Stimulated activated CD8-positive, alpha-beta memory T cell treated with anti-CD3 and anti-CD28 coated beads, Interleukin-15, amount 100 ng/mL, for 48 hours (primary cell): ENCODE measurements around the gene SLC38A10.

Experiments
- DNase-seq, 2 donors: peaks; one replicate each; pipeline ENCODE4 v3.0.0-alpha.2; 2020; ENCODE audit warnings: low read depth in 2 of 2

SLC38A10 gene

DNA sequence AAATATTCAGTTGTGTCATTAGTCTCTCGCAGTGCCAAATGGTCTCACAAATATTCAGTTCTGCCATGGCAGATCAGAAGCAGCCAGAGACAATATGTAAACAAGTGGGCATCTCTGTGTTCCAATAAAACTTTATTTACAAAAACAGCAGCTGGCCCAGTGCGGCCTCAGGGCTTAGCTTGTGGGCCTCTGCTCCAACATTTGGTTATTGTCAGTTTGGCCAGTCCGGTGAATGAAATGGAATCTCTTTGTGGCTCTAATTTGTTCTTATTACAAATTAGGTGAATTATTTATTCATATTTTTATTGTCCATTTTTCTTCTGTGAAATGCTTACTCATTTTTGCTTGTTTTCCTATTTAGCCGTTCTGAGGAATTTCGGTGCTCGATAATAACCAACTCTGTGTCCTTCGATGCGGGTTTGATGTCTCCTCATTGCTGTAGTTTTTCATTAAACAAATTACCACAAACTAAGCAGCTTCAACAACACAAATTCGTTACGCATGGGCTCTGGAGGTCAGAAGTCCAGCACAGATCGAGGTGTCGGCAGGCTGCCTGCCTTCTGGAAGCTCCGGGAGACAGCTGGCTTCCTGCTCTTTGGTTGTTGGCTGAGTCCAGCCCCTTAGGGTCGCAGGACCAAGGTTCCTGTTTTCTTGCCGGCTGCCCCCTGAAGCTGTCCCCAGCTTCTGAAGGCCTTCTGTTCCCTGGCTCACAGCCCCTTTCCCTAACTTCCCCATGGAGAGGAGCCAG is 4.1 kb upstream of the SLC38A10 start:
- DNase-seq, result no peak

DNA sequence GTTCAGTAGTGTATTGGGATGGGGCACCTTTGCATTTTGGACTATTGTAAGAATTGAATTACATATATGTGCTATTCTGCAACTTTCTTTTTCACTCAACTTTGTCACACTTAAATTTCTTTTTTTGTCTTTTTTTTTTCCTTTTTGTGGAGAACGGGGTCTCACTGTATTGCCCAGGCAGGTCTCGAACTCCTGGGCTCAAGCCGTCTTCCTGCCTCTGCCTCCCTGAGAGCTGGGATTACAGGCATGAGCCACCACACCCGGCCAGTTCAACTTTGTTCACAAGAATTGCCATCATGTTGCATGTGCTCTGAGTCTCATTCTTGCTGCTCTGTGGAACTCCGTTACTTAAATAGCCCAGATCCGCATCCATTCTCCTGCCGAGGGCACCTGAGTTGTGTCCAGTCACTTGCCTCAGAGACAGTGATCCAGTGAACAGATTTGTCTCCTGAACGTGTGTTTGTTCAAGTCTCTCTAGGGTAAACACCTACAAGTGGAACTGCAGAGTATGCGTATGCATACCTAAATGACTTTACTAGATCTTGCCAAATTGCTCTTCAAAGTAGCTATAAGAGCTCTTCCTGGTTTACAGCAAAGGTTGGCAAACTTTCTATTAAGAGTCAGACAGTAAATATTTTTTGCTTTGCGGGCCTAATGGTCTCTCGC is 3.4 kb upstream of the SLC38A10 start:
- DNase-seq, result no peak

- DNase-seq, result peak in 1 of 2 donors; percentile 18
Measured at GRCh38 chr17:81295676-81296381, 722 bp upstream of the SLC38A10 start.

GRCh38 chr17:81294512-81295030 is 536 bp downstream of the SLC38A10 start:
- DNase-seq, result peak in 1 of 2 donors; percentile 4

DNA sequence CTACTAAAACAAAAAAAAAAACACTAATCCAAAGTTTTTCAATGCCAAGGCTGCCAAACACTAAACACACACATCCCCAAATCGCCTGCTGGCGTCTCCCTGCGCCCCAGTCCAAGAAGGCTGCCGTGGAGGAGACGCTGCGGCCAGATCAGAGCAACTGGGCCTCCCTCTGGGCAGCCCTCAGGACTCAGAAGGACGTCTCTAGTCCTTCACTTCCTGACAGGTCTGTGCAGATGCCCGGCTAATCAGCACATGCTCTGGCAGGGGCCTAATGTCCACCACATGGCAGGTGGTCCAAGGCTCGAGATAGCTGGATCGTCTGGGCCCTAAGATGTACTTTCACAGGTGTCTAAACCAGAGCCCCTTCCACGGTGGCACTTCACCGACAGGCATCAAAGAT is 2.7 kb downstream of the SLC38A10 start:
- no peak for DNase-seq

DNA sequence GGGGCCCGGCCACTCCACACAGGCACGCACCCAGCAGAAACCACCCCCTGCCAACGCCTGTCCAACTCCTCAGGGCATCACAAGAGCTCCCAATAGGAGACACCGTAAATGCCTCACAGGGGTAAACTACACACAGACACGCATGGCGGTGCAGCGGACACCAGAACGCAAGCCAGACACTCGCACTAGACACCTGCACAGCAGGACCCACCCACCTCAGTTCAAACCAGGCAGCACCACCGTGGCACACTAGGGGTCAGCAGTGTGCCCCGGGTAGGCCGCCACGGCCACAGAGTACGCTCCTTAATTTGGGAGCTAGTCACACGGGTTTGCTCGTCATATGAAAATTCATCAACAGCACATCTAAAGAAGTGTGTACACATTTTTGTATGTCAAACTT is 3.4 kb downstream of the SLC38A10 start:
- DNase-seq, result peak; percentile 56 to 58

GRCh38 chr17:81290230-81290629 is 4.9 kb downstream of the SLC38A10 start:
- no peak for DNase-seq

GRCh38 chr17:81289627-81290026 is 5.5 kb downstream of the SLC38A10 start:
- no peak for DNase-seq

DNA sequence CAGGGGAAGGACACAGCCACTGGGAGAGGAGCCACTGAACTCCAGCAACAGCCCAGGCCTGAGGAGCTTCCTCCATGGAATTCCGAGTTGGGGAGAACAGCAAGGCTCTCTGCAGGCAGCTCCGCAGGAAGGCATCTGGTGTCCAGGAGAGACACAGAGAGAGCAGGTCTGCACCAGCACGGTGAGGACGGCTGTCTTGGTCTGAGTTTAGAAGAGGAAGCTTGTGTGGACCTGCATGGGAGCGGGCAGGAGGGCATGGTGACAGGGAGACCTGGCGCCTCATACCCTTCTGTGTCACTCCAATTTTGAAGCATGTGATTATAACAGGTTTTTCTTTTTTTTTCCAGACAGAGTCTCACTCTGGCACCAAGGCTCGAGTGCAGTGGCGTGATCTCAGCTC is 6.4 kb downstream of the SLC38A10 start:
- DNase-seq, result no peak

GRCh38 chr17:81287741-81288430 is 7.2 kb downstream of the SLC38A10 start:
- DNase-seq, result no peak

GRCh38 chr17:81287152-81287551 is 8.0 kb downstream of the SLC38A10 start:
- DNase-seq, result no peak

DNA sequence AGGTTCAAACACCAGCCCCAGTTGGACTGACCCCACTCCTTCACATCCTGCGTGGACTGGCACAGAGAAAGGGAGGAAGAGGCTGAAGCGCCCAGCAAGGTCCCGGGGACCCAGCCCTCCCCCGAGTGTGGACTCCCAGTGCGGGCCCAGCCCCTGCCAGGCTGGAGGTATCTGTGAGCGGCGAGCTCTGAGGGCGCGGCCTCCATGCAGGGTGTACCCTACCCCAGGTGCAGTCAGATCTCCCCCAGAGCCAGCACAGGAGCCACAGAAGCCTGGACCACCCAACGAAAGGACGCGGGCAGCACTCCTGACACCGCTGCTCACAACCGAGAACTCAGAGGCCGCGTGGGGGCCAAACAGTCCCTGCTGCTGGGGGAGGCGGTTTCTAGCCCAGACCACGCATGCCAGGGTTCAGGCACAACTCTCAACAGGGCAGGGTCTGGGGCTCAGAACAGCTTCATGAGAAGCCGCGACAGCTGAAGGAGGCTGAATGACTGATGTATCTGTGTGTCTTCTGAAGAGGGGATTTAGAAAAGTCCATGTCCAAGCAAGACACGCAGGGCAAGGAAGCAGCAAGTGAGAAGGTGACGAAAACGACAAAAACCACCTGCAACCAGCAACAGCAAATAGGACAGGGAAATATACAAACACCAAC is 8.5 kb downstream of the SLC38A10 start:
- no peak for DNase-seq

DNA sequence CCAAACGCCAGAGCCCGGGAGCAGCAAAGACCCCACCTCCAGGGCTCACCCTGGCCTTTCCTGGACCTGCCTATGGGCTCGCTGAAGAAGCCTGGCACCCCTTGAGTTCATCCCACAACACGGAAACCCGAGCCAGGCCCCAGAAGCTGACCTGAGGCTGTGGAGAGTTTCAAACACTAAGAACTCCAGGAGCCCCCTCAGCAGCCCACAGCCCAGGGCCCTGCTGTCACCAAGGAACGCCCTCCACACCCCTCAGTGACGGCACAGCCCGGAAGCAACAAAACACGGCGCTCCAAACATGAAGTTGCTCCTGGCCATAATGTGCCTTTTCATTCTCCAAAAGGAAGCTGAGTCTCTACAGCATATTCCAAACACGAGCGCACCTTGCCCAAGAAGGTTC is 9.2 kb downstream of the SLC38A10 start:
- no peak for DNase-seq

- DNase-seq, result peak; percentile 51 to 61
Measured at GRCh38 chr17:81285179-81285878, 9.8 kb downstream of the SLC38A10 start.

DNA sequence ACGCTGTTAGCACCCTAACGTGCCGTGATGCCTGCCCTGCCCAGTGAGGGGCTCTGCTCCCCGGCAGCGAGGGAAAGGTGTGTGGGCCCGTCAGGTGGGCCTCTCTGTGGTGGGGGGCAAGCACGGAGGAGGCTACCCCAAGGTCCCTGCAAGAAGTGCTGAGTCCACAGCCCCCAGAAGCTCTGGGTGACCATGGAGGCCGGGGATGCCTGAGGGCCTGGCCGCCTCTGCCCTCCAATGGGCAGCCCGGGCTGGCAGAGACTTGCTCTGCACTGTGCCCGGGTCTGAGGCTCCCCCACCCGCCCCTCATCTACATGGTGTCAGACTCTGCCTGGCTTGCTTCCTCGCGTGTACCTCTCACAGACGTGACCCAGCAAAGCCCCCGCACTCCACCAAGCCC is 12.2 kb downstream of the SLC38A10 start:
- no peak for DNase-seq

DNA sequence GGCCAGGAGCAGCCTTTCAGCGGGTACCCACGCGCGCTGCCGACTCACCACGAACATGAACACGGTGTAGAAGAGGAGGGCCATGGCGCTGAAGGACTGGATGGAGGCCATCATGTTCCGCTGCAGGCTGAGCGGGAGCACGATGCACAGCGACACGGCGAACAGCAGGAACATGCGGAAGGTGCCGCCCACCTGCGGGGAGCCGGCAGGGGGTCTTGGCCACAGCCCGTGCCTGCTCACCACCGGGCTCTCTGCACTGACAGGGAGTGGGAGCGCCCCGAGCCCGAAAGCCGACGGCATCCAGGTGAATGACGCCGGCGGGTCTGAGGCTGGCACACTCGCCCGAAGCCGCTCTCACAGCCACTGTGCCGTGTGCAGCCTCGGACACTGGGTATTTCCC is 13.0 kb downstream of the SLC38A10 start:
- no peak for DNase-seq

GRCh38 chr17:81280571-81280970 is 14.5 kb downstream of the SLC38A10 start:
- DNase-seq, result no peak

DNA sequence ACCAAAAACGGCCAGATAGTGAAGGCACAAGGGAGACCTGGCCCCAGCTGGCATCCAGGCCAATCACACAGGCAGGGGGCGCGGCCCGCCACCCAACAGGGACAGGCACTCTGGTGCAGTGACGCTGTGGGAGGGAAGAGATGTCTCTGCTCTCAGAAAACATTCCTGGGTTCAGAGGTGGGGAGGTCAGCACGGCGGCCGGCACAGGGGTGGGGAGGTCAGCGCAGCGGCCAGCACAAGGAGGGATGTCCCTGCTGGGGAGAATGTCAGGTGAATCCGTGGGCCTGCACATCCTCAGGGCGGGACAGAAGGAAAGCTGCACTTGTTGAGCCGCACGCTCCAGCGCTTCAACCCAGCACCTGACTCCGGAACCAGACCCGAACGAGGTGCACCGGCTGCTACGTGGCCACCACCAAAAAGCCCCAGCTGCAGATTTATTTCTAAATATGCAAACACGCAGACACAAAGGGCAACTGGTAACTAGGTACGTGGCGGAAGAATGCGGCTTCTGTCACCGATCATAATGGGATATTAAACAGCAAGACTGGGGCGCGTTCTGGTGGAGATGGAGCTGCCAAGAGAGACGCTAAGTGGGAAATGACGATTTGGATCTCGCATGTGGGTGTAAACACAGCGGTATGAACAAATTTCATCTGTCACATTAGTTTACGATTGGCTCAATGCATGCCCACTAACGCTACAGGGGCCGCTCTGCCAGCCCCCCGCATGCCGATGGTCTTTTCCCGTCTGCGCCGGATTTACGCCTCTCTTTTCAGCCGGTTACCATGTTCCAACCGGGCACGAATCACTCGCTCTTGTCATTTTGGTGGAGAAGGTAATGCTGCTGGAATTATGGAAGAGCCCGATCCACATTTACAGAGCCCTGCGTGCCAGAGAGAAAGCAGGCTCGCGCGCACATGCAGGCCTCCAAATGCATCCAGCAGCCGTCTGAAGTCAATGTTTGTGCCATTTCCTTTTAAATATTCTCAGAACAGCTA is 15.5 kb downstream of the SLC38A10 start:
- no peak for DNase-seq

DNA sequence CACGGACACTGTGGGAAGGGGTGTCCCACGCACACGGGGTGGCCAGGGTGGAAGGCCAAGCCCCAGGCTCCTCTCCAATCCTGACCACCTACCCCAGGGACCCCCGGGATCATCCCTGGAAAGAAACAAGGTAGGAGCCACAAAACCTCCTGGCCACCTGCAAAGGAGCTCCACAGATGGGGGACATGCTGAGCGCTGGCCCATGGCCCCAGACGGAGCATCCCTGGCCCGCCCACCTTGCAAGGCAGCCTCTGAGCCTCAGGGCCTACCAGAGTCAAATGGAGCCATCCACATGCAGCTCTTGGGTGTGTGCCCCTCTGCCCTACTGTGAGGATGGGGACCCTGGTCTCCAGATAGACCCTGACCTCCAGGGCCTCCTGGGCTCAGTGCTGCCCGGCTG is 16.3 kb downstream of the SLC38A10 start:
- no peak for DNase-seq
